HCEC 1CT (cell line): ENCODE data around the gene SPATA3.
"Not testable (repeated sequence)": the region's sequence is repeated elsewhere in the genome, so short reads cannot be mapped to it uniquely, and the experiment has no call there.

ENCODE experiments used
- DNase-seq: peaks from one replicate; pipeline ENCODE4 v3.0.0-alpha.2; 2017

SPATA3 gene

GRCh38 chr2:230999477-230999876, 3.6 kb downstream of the SPATA3 start:
- DNase-seq = no peak

DNA sequence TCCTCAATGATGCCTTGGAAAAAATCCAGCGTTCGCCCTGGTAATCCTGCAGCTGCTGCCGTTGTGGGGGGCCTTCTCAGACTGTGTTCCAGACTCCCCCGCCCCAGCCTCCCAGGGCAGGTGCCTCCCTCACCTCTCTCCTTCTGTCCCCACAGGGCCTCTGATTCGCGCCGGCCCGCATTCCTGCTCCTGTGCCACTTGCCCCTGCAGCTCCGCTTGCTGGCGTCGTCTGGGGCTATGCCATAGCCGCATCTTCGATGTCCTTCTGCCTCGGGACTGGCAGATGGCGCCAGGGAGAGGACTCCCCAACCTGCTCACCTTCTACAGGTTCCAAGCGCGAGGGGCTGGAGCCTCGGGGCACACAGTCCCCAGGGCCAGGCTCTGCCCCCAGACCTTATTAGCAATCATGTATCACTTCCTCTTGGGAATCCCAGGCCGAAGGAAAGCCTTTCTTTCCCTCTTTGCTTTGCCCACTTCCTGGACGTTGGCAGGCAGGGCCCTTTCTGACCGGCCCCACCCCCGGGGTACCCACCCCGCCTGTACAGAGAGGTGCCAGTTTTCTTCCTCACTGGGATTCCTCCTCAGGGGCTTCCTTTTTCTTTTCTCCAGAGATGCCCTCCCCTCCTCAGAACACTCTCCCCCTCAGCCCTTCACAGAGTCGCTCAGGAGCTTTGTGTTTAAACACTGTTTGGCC, 4.4 kb downstream of the SPATA3 start:
- no peak for DNase-seq

DNA sequence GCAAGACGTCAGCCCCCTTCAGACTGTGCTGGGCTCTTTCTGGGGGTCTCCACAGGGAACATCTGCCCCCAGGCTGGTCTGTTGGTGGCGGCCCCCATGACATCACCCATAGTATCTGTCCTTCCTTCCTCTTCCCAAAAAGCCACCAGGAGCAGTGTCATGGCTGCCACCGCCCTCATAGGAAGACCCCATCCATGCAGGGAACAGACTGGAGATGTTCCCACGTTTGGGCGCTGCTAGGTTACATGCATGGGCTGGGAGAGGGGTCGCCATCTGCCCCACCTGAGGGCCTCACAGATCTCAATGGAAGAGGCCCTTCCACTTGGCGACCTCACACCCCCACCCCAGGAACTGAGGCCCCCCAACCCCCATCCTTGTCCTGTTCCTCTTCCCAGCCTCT, 5.1 kb downstream of the SPATA3 start:
- DNase-seq = no peak

DNA sequence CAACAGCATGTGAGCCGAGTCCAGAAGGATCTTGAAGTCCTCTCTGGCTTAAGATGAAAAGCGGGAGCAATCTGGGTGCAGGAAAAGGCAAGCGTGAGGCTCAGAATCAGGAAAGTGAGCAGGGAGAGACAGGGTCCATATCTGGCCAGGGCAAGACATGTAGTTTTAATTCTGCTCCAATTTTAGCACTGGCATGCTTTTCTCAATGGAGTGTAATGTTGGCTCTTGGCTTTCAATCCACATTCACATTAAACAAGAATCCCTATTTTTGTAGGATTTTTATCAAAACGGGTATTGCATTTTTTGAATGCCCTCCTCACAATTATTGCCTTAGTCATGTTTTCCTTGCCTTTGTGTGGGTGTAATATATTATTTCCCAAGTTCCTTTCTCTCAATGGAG, 6.0 kb downstream of the SPATA3 start:
- no peak for DNase-seq

DNA sequence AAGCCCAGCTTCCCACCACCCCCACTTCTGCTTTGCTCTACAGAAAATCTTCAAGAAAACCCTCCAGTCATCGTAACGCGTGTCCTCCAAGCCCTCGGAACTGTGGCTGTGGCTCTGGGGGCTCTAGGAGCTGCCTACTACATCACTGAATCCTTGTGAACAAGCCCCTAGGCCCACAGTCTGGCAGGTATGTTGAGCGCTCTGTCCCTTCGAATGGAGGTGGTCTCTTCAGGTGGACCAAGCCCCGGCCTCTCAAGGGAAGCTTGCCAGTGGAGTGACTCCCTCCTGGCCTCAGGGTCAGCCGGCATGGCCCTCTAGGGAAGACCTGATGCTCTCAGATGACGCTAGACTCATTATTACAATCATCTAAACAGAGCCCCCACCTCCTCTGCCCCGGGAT, 6.7 kb downstream of the SPATA3 start:
- no peak for DNase-seq

GRCh38 chr2:231003186-231003585, 7.3 kb downstream of the SPATA3 start:
- no peak for DNase-seq

DNA sequence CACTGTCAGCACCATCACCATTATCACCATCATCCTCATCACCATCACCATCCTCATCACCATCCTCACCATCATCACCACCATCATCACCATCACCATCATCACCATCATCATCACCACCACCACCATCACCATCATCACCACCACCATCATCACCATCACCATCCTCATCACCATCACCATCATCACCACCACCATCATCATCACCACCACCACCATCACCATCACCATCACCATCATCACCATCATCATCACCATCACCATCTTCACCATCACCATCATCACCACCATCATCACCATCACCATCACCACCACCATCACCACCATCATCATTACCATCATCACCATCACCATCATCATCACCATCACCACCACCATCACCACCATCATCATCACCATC, 9.0 kb downstream of the SPATA3 start:
- not testable (repeated sequence) for DNase-seq

DNA sequence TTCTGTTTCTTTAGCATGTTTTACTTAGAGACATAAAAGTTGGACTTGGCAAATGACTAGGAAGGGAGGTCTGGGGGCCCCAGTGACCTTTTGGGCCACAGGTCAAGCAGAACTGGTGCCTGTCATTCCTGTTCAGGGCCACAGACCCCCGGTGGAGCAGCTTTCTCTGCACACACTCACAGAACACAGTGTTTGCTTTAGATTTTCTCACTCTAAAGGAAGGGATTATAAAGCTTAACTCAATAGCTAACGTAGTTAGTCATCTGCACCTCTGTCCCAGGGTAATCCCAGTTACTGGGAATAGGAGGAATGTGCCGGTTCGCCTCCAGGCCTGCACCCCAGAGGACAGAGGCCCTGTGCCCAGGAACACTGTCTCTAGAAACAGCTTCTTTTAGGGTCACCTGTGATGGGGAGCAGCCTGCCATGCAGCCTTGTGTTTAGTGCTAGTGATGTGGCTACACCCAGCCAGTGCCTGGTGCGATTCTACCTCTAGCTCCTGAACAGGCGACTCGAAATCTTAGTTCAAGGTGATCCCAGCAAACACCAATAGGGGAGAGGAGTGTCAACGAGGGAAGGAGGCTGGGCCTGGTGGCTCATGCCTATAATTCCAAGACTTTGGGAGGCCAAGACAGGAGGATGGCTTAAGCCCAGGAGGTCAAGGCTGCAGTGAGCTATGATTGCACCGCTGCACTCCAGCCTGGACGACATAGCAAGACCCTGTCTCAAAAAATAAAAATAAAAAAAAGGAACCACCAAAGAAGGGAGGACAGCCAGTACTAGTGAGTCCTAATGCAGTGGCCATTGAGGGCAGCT, 11.6 kb downstream of the SPATA3 start:
- peak; percentile 25 for DNase-seq

DNA sequence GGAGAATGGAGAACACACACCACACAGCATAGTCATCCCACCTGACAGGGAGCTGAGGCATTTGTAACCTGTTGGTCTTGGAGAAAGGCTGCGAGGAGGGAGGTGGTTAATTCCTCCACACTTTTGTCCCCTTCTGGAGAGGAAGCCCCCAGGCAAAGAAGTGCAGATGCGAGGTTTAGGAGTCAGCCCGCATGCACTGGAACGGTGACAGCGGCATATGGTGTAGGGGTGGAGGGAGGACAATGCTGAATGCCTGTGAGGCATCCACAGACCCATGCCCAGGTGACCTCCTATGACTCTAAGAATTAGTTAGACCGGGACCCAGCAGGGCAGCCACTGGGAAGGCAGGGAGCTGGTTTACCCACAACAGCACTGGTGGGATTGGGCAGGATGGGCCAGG, 12.2 kb downstream of the SPATA3 start:
- DNase-seq = no peak

DNA sequence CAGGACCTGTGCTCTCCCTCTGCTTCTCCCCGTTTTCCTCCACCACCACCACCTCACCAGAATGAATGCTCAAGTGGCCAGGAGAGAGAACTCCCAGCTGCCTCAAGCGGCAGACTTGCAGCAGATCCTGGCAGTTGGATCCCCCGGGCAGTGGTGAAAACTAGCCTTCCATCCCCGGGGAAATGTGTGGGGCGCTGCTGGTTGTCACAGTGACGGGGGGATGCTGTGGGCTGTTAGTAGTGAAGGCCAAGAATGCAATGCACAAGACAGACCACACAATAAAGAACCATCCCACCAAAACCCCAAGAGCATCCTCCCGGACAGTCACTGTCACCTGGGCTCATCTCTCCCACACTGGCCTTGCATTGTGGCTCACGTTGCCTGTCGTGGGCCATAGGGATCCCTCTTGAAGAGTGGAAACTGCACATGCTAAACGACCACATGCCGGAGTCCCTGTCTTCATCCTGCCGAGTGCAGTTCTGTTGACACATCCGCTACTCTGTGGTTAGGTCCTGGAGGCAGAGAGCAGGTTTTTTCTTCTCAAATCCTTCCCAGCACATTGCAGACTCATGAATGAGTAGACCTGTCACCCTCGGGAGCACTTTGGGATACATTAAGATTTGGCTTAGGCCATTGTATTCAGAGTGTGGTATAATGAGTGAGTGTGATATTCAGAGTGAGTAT, 13.5 kb downstream of the SPATA3 start:
- no peak for DNase-seq

DNA sequence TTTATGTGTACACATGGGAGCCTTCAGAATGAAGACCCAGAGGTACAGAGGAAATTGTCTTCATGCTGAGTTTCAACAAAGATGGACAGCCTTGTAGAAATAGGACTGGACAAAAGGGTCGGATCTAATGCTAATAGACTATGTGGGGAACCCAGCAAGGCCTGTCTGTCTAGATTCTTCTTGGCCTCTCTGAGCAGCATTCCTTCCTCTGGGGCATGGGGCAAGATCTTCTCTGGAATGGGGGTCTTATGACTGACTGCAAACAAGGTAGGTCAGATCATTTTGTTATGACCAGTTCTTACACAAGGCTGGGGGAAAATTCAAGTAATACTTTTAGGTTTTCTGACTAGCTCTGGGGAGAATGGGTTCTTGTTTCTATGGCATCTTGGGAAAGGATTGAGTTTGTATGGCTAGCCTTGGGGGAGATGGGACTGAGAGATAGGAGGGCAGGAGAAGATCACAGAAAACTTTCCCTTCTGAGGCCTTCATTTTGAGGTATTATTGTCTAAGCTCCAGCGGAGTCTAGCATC, 14.3 kb downstream of the SPATA3 start:
- DNase-seq = no peak

DNA sequence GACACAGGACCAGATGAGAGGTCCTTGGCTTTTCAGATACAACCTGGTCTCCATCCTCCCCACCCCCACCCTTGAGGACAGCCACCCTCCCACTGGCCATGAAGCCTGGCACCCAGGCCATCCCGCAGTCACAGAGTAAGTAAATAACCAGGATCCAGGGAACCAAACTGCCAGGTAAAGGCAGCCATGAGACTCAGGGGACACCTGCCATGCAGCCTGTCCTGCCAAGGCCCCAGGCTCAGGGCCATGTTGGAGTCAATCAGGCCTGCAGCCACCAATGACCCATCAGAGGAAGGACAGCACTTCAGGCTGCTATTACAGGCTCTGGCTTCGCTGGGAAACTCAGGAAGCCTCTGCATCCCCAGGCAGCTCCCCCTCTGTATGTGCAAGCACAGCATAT, 15.6 kb downstream of the SPATA3 start:
- DNase-seq = no peak

GRCh38 chr2:231012463-231012862, 16.5 kb downstream of the SPATA3 start:
- no peak for DNase-seq

DNA sequence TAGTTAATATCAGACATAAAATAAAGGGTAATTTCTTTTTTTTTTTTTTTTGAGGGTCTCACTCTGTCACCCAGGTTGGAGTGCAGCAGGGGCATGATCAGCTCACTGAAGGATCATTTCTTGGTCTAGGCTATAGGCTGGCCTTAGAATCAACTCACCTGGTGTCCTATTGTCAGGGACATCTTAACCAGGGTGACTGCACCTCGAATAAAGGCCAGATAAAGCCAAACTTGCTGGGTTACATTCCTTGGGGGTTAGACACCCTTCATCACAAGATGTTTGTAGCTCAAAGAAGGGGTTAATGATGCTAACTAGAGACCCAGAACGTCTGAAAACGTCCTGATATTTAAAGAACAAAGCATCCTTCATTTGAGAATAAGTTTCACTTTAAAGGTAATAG, 17.9 kb downstream of the SPATA3 start:
- DNase-seq = no peak

DNA sequence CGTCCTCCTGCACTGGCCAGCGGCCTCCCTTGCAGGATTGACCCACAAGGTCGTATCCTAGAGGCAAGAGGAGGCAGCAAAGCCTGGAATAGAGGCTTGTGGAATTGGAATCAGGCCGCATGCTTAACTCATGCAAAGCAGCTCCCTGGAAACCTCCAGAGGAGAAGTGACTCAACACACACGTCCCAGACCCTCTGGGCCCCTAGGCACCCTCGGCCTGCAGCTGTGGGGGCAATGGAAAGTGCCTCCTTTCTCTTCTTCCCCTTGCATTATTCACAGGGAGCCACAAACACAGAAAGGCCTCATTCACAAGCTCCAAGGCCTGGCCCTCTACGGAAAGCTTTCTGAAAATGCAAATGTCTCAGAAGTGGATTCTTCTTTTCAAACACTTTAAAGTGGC, 19.6 kb downstream of the SPATA3 start:
- DNase-seq = no peak

DNA sequence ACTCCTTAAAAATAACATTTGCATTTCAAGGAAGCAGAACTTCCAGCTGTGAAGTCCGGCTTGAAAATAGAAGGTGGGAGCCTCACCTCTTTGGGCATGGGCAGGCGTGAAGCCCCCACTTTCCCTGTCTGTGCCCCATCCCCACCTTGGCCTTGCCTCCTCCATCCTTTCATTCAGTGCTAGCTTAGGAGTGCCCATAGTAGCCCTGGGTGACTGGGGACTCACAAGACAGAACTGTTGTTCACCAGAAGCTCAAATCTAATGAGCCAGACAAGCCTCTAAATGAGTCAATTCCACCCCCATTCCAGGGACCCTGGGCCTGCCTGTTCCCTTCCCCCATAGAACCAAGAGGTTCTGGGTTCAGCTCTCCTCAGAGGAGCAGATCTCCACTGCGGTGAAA, 20.0 kb downstream of the SPATA3 start:
- no peak for DNase-seq

GRCh38 chr2:231016566-231017230, 20.8 kb downstream of the SPATA3 start:
- DNase-seq = no peak

DNA sequence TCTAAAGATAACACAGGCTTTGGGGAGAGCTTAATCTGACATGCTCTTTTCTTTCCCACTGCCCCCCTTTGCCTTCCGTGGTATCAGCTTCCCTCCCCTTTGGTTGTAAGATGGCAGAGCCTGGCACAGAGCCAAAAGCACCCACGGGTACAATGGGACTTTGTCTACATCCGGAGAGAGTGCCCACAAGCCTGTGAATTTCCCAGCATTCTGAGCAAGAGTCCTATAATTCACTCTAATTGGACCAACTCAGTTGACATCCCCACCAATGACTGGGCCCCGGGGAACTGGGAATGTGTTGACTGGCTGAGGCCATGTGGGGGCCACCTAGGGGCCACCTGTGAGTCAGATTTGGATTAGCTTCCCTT, 21.3 kb downstream of the SPATA3 start:
- DNase-seq = no peak

DNA sequence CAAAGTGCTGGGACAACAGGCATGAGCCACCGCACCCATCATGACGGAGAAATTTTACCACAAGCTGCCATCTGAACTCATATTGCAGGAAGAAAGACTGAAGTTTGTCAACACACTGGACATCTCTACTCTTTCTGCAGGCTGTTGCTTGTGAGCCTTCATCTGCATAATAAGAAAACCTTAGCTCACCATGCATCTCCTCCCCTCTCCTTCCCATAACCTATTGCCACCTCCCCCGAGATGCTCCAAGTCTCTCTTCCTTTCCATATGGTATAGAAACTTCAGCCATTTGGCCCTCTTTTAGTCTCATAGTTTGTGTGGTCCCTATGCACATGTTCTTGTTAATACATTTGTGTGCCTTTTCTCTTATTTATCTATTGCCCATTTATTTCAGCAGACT, 22.3 kb downstream of the SPATA3 start:
- no peak for DNase-seq

DNA sequence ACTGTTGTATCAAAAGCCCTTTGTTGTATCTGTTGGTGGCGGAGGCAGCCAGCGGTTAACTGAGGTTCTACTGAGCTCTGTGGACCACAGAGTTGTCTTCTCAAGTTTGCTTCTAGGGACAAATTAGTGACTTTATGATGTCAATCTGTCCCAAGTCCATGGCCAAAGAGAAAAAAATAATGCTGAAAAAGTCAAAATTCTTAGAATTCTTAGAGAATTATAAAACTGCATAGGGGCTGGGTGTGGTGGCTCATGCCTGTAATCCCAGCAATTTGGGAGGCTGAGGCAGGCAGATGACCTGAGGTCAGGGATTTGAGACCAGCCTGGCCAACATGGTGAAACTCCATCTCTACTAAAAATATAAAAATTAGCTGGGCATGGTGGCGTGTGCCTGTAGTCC, 29.1 kb downstream of the SPATA3 start:
- not testable (repeated sequence) for DNase-seq

DNA sequence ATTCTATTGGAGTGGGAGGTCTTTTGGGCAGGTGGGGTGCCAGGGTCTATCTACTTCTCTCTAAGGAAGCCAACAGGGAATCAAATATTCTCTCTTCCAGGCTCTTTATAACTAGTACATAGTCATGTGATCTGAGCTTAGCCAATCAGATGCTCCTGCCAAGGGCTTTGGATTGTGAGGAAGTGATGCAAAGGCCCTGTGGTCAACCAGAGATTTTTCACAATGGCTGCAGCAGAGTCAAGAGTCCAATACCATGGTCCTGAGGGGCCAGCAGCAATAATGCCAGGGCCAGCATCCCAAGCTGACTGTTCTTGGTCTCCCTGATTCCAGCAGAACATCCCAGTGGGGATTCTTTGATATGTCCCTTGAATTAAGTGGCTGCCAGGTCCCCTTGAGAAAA, 33.0 kb downstream of the SPATA3 start:
- no peak for DNase-seq

DNA sequence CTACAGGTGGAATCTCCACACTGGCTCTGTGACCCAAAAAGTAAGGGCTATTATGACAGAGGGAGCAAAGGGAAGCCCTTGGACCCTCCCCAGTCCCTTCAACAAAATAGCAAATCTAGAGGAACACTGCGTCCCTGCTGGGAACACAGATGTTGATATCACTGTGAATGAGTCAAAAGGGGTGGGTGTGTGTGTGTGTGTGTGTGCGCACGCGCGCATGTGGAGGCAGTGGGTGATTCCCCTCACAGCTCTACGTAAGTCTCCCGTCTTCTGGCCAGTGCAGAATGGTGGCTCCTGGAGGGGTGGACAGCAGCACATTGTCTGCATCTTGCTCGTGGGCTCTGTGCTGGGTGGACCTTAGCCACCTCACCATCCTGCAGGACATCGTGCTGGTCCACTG, 33.6 kb downstream of the SPATA3 start:
- DNase-seq = no peak

- DNase-seq = no peak
Measured at GRCh38 chr2:231030725-231031124, 34.8 kb downstream of the SPATA3 start.
